ENCODE results near the gene RHBDD1. TPM values are rescaled to one million over a fixed set of nuclear protein-coding genes. Genes with fewer than 3 reads are reported as not detected.

The RHBDD1 gene
- total and polyA plus RNA-seq, 2 donors: 15.1 to 73.5 TPM

Small RNA genes lying within 50 kb of the gene (small RNA-seq; reads per million reads assigned to genes)
- not detected for gene RF00554

Other genes with a start within 250 kb of the RHBDD1 start
- 28.5 TPM for gene IRS1, start 36.2 kb upstream of the RHBDD1 start, total RNA-seq
- 26.8 TPM for gene IRS1, start 36.2 kb upstream of the RHBDD1 start, polyA plus RNA-seq

Measured in urinary bladder (tissue), 2 donors.